G401.6 (cell line): Measurements from ENCODE around the gene YEATS2.
"Not testable (repeated sequence)": the region's sequence is repeated elsewhere in the genome, so short reads cannot be mapped to it uniquely, and the experiment has no call there.

Source experiments
- FAIRE-seq: peaks from 2 replicates; lab custom pipeline; 2012; peaks lifted over from hg19 to GRCh38; lab: Jason Lieb, UNC

YEATS2 gene

GRCh38 chr3:183777016-183777618, 79.5 kb downstream of the YEATS2 start:
- FAIRE-seq = no peak

- no peak for FAIRE-seq
Observed at GRCh38 chr3:183779896-183780465, 82.4 kb downstream of the YEATS2 start.

- FAIRE-seq = no peak
Observed at GRCh38 chr3:183781246-183781645, 83.6 kb downstream of the YEATS2 start.

GRCh38 chr3:183782576-183783276, 85.1 kb downstream of the YEATS2 start:
- no peak for FAIRE-seq

GRCh38 chr3:183784503-183784902, 86.9 kb downstream of the YEATS2 start:
- FAIRE-seq = not testable (repeated sequence)

GRCh38 chr3:183789826-183790225, 92.2 kb downstream of the YEATS2 start:
- no peak for FAIRE-seq

- FAIRE-seq = no peak
Observed at GRCh38 chr3:183790700-183791099, 93.1 kb downstream of the YEATS2 start.

- FAIRE-seq = no peak
Observed at GRCh38 chr3:183792976-183793375, 95.4 kb downstream of the YEATS2 start.

GRCh38 chr3:183794452-183794851, 96.9 kb downstream of the YEATS2 start:
- FAIRE-seq = no peak

- no peak for FAIRE-seq
Observed at GRCh38 chr3:183796372-183796771, 98.8 kb downstream of the YEATS2 start.

GRCh38 chr3:183797996-183798395, 100.4 kb downstream of the YEATS2 start:
- no peak for FAIRE-seq

GRCh38 chr3:183799461-183799860, 101.9 kb downstream of the YEATS2 start:
- no peak for FAIRE-seq

GRCh38 chr3:183800243-183800863, 102.8 kb downstream of the YEATS2 start:
- no peak for FAIRE-seq

- FAIRE-seq = no peak
Observed at GRCh38 chr3:183801601-183802000, 104.0 kb downstream of the YEATS2 start.

GRCh38 chr3:183802989-183803388, 105.4 kb downstream of the YEATS2 start:
- no peak for FAIRE-seq

- FAIRE-seq = no peak
Observed at GRCh38 chr3:183807209-183807728, 109.7 kb downstream of the YEATS2 start.

- no peak for FAIRE-seq
Observed at GRCh38 chr3:183807881-183808280, 110.3 kb downstream of the YEATS2 start.

- no peak for FAIRE-seq
Observed at GRCh38 chr3:183808355-183808754, 110.8 kb downstream of the YEATS2 start.

GRCh38 chr3:183809270-183809669, 111.7 kb downstream of the YEATS2 start:
- no peak for FAIRE-seq

GRCh38 chr3:183810643-183811594, 113.3 kb downstream of the YEATS2 start:
- FAIRE-seq = no peak

- no peak for FAIRE-seq
Observed at GRCh38 chr3:183811638-183812037, 114.0 kb downstream of the YEATS2 start.
